ENCODE measurements around the gene PPCDC. TPM values are rescaled to one million over a fixed set of nuclear protein-coding genes. Genes with fewer than 3 reads are reported as not detected.

Gene PPCDC
- total and polyA plus RNA-seq, 10 of the 15 experiments (the other 5 are each of a cell fraction or from before 2014, with no cell fraction given), result 32.5 to 135 (median 55.0) TPM

- RAD21 ChIA-PET (ENCODE audit: unreplicated experiment), result interaction anchor here (0.7 to 3.7 kb wide), 6 partner anchors 10 to 108 kb away, joined by 3 to 36 read pairs (median 6); partner anchors contain the start of gene C15orf39
- Histone ChIP-seq H3K4me3 (no peak overlapping the region), H3K79me2 (ENCODE audit: control insufficient read depth, insufficient read depth, low read length) (no peaks in the 10 kb centered on the region), H3K9me3 (replicated peaks; ENCODE audit: control insufficient read depth, insufficient read depth, low read length) (peaks cover 3% of the 10 kb centered on the region), H3K4me1 (ENCODE audit: control insufficient read depth, insufficient read depth, low read length) (peaks cover 20% of the 10 kb centered on the region), H3K4me2 (ENCODE audit: control insufficient read depth, insufficient read depth) (no peak overlapping the region), H2AFZ (ENCODE audit: control insufficient read depth, low read depth, low read length) (no peak overlapping the region), H3K27ac (ENCODE audit: control insufficient read depth, insufficient read depth) (no peak overlapping the region), H3K9ac (ENCODE audit: control insufficient read depth, insufficient read depth, low read length) (no peak overlapping the region), H4K20me1 (ENCODE audit: control insufficient read depth, insufficient read depth) (no peaks in the 10 kb centered on the region), H3K36me3 (ENCODE audit: control insufficient read depth in 2 of 2, insufficient read depth in 2 of 2, low read length in 1 of 2) (no peaks in the 10 kb centered on the region), H3K27me3 (replicated peaks in 1 of 2; ENCODE audit: control insufficient read depth in 2 of 2, insufficient read depth in 2 of 2, low read length in 1 of 2) (no peaks in the 10 kb centered on the region)
- DNase-seq (ENCODE audit: low read depth, low spot score) (no peak), FAIRE-seq (no peak), ATAC-seq (no peak)
- in situ Hi-C loops (cut with MboI) (no loop called here), intact Hi-C loops (cut with micrococcal nuclease; ENCODE audit: unreplicated experiment) (no loop called here)
- CTCF ChIA-PET, result interaction anchor here (0.6 to 1.6 kb wide), 5 partner anchors 10 to 106 kb away, joined by 3 to 5 read pairs (median 3); no protein-coding TSS in a partner anchor
- no peak for TF ChIP-seq CTCF (IDR thresholded peaks at IDR 0.05 in 2 of 3, conservative IDR thresholded peaks at IDR 0.05 in 1 of 3; ENCODE audit: control insufficient read depth in 2 of 3, extremely low read depth in 1 of 3, insufficient read depth in 1 of 3, low read depth in 3 of 3, low read length in 3 of 3)
- no peak for TF ChIP-seq RELB (IDR thresholded peaks at IDR 0.05; ENCODE audit: low read depth)
- no peak for TF ChIP-seq LARP7 (IDR thresholded peaks at IDR 0.05)
- TF ChIP-seq ZNF217 (IDR thresholded peaks at IDR 0.05), result no peak
- no peak for TF ChIP-seq BCL11A (IDR thresholded peaks at IDR 0.05; ENCODE audit: low read depth, low read length)
- TF ChIP-seq DPF2 (IDR thresholded peaks at IDR 0.05), result no peak
- TF ChIP-seq KAT2A (conservative IDR thresholded peaks at IDR 0.05; ENCODE audit: control insufficient read depth, low read depth, low read length), result no peak
- no peak for TF ChIP-seq POLR2AphosphoS5 (IDR thresholded peaks at IDR 0.05; ENCODE audit: low read length)
- no peak for TF ChIP-seq ZZZ3 (IDR thresholded peaks at IDR 0.05; ENCODE audit: control insufficient read depth, insufficient read length, low read depth)
- no peak for TF ChIP-seq WRNIP1 (IDR thresholded peaks at IDR 0.05; ENCODE audit: borderline replicate concordance, low read depth, low read length)
- TF ChIP-seq NFXL1 (IDR thresholded peaks at IDR 0.05; ENCODE audit: borderline replicate concordance), result no peak
- no peak for TF ChIP-seq RBBP5 (conservative IDR thresholded peaks at IDR 0.05)
- no peak for TF ChIP-seq ZNF274 (IDR thresholded peaks at IDR 0.05; ENCODE audit: insufficient read depth, insufficient read length)
- TF ChIP-seq ZBTB40 (IDR thresholded peaks at IDR 0.05; ENCODE audit: borderline replicate concordance), result no peak
- TF ChIP-seq ATF3 (IDR thresholded peaks at IDR 0.05; ENCODE audit: borderline replicate concordance, extremely low read depth, low read depth, low read length), result no peak
- no peak for TF ChIP-seq BHLHE40 (IDR thresholded peaks at IDR 0.05; ENCODE audit: borderline replicate concordance in 1 of 2, low read depth in 2 of 2, low read length in 1 of 2)
- TF ChIP-seq ZNF622 (IDR thresholded peaks at IDR 0.05), result no peak
- POLR2A ChIA-PET, result interaction anchor here (1.3 to 2.5 kb wide), 3 partner anchors 10 to 102 kb away, joined by 4 to 9 read pairs (median 8); no protein-coding TSS in a partner anchor
- WGBS (ENCODE audit: insufficient coverage, insufficient replicate concordance, low lambda C conversion rate, missing lambda C conversion rate), result 91% methylated on average over 7 of the region's 7 CpGs
- SMC1A ChIA-PET (ENCODE audit: uncharacterized antibody, unreplicated experiment), result interaction anchor here (1.8 to 8.6 kb wide), 7 partner anchors 10 to 106 kb away, joined by 4 to 97 read pairs (median 12); no protein-coding TSS in a partner anchor
- no TSS peak for BruUV-seq (replicated peaks)
Observed at GRCh38 chr15:75097939-75098338, 74.5 kb downstream of the PPCDC start.

Measured in GM12878 (cell line).